Measurements from ENCODE around the gene TBL1Y. TPM values are rescaled to one million over a fixed set of nuclear protein-coding genes. Genes with fewer than 3 reads are reported as not detected.
A peak's percentile ranks its signal among the peaks of the same experiment; 100 is the strongest.

Gene TBL1Y
- total and polyA plus RNA-seq, 2 donors from 2014 or later = 0.54 TPM; not detected in 1

- Histone ChIP-seq H3K4me3 (ENCODE audit: low read length in 3 of 3) (no peak overlapping the region), H3K4me1 (ENCODE audit: control insufficient read depth in 2 of 3, insufficient read depth in 2 of 3, low read depth in 1 of 3, low read length in 3 of 3) (peaks cover 0 to 15% (median 8%) of the 10 kb centered on the region in 3 donors), H3K27me3 (ENCODE audit: control insufficient read depth, insufficient read depth, low read length) (no peaks in the 10 kb centered on the region), H3K27ac (ENCODE audit: low read depth in 2 of 2, low read length in 2 of 2) (peak overlapping the region; percentile 23 to 87), H3K9ac (ENCODE audit: low read length in 3 of 3) (no peak overlapping the region), H3K36me3 (ENCODE audit: control insufficient read depth in 2 of 3, insufficient read depth in 3 of 3, low read length in 3 of 3) (no peaks in the 10 kb centered on the region), H3K9me3 (ENCODE audit: control insufficient read depth in 2 of 3, insufficient read depth in 1 of 3, low read length in 3 of 3) (no peaks in the 10 kb centered on the region)
- intact Hi-C loops (cut with DNase I) = no loop called here
- TF ChIP-seq CTCF (IDR thresholded peaks at IDR 0.05; ENCODE audit: borderline replicate concordance, extremely low read depth, insufficient read depth) = no peak
- DNase-seq (peak in 1 of 5 donors; percentile 19), FAIRE-seq (no peak)
These were observed 87.1 kb downstream of the TBL1Y start for GRCh38 chrY:6997503-6998066.

GRCh38 chrY:6999905-7000304, 89.4 kb downstream of the TBL1Y start:
- FAIRE-seq = no peak
- Histone ChIP-seq H3K9ac (ENCODE audit: low read length in 3 of 3) (no peak overlapping the region), H3K36me3 (ENCODE audit: control insufficient read depth in 2 of 3, insufficient read depth in 3 of 3, low read length in 3 of 3) (no peaks in the 10 kb centered on the region), H3K27me3 (ENCODE audit: control insufficient read depth, insufficient read depth, low read length) (no peaks in the 10 kb centered on the region), H3K27ac (ENCODE audit: low read depth in 2 of 2, low read length in 2 of 2) (peak overlapping the region in 1 of 2 donors; percentile 22), H3K4me1 (ENCODE audit: control insufficient read depth in 2 of 3, insufficient read depth in 2 of 3, low read depth in 1 of 3, low read length in 3 of 3) (peaks cover 0 to 15% (median 6%) of the 10 kb centered on the region in 3 donors), H3K4me3 (ENCODE audit: low read length in 3 of 3) (no peak overlapping the region), H3K9me3 (ENCODE audit: control insufficient read depth in 2 of 3, insufficient read depth in 1 of 3, low read length in 3 of 3) (no peaks in the 10 kb centered on the region)
- intact Hi-C loops (cut with DNase I) = no loop called here
- DNase-seq = no peak
- no peak for TF ChIP-seq CTCF (IDR thresholded peaks at IDR 0.05; ENCODE audit: borderline replicate concordance, extremely low read depth, insufficient read depth)

GRCh38 chrY:7002581-7002980, 92.1 kb downstream of the TBL1Y start:
- no peaks in the 10 kb centered on the region for H3K9me3 ChIP-seq (ENCODE audit: control insufficient read depth in 2 of 3, insufficient read depth in 1 of 3, low read length in 3 of 3)
- no peaks in the 10 kb centered on the region for H3K27me3 ChIP-seq (ENCODE audit: control insufficient read depth, insufficient read depth, low read length)
- DNase-seq = no peak
- H3K9ac ChIP-seq (ENCODE audit: low read length in 3 of 3) = no peak overlapping the region
- no peak overlapping the region for H3K27ac ChIP-seq (ENCODE audit: low read depth in 2 of 2, low read length in 2 of 2)
- FAIRE-seq = no peak
- no peaks in the 10 kb centered on the region for H3K36me3 ChIP-seq (ENCODE audit: control insufficient read depth in 2 of 3, insufficient read depth in 3 of 3, low read length in 3 of 3)
- peaks cover 0 to 6% (median 3%) of the 10 kb centered on the region in 3 donors for H3K4me1 ChIP-seq (ENCODE audit: control insufficient read depth in 2 of 3, insufficient read depth in 2 of 3, low read depth in 1 of 3, low read length in 3 of 3)
- no peak for TF ChIP-seq CTCF (IDR thresholded peaks at IDR 0.05; ENCODE audit: borderline replicate concordance, extremely low read depth, insufficient read depth)
- H3K4me3 ChIP-seq (ENCODE audit: low read length in 3 of 3) = no peak overlapping the region
- intact Hi-C loops (cut with DNase I) = no loop called here

- Histone ChIP-seq H3K9me3 (ENCODE audit: control insufficient read depth in 2 of 3, insufficient read depth in 1 of 3, low read length in 3 of 3) (no peaks in the 10 kb centered on the region), H3K36me3 (ENCODE audit: control insufficient read depth in 2 of 3, insufficient read depth in 3 of 3, low read length in 3 of 3) (no peaks in the 10 kb centered on the region), H3K9ac (ENCODE audit: low read length in 3 of 3) (no peak overlapping the region), H3K27ac (ENCODE audit: low read depth in 2 of 2, low read length in 2 of 2) (no peak overlapping the region), H3K4me1 (ENCODE audit: control insufficient read depth in 2 of 3, insufficient read depth in 2 of 3, low read depth in 1 of 3, low read length in 3 of 3) (peaks cover 0 to 5% (median 1%) of the 10 kb centered on the region in 3 donors), H3K27me3 (ENCODE audit: control insufficient read depth, insufficient read depth, low read length) (no peaks in the 10 kb centered on the region), H3K4me3 (ENCODE audit: low read length in 3 of 3) (no peak overlapping the region)
- TF ChIP-seq CTCF (IDR thresholded peaks at IDR 0.05; ENCODE audit: borderline replicate concordance, extremely low read depth, insufficient read depth) = no peak
- DNase-seq = no peak
- FAIRE-seq = no peak
- intact Hi-C loops (cut with DNase I) = no loop called here
These were observed 97.4 kb downstream of the TBL1Y start for GRCh38 chrY:7007911-7008310.

Data from kidney (tissue), 14 donors.